ENCODE data around the gene SMIM14.

Gene SMIM14

DNA sequence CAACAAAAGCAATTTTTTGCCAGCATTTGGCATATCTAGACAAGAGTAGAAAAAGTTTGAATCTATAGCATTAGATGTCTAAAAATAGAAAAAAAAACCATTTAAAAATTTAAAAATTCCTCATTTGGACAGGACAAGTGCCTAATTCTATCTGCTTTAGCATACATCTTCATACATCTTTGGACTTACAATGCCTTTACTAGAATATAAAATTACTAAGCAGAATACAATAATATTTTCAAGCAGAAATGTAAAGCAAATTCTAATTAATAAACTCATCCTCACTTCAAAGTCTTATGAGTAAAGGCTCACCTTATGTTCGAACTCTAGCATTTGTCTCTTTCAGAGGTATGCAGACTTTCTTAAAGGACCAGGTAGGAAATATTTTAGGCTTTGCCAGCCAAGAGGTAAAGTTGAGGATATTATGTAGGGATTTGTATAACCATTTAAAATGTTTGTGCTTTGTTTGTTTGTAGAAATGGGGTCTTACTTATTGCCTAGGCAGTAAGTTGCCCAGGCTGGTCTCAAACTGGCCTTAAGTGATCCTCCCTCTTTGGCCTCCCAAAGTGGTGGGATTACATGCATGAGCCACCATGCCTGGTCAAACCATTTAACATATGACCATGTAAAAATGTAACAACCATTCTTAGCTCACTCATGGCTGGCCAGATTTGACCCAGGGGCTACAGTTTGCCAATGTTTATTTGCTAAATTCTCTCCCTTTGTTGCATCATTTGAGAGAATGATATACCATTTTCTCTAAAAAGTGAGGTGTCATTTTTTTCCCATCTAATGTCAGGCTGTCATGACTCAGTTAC is 140.5 kb downstream of the SMIM14 start:
- DNase-seq (ENCODE audit: low spot score) = no peak
- TF ChIP-seq, protein P1, sequence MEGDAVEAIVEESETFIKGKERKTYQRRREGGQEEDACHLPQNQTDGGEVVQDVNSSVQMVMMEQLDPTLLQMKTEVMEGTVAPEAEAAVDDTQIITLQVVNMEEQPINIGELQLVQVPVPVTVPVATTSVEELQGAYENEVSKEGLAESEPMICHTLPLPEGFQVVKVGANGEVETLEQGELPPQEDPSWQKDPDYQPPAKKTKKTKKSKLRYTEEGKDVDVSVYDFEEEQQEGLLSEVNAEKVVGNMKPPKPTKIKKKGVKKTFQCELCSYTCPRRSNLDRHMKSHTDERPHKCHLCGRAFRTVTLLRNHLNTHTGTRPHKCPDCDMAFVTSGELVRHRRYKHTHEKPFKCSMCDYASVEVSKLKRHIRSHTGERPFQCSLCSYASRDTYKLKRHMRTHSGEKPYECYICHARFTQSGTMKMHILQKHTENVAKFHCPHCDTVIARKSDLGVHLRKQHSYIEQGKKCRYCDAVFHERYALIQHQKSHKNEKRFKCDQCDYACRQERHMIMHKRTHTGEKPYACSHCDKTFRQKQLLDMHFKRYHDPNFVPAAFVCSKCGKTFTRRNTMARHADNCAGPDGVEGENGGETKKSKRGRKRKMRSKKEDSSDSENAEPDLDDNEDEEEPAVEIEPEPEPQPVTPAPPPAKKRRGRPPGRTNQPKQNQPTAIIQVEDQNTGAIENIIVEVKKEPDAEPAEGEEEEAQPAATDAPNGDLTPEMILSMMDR (IDR thresholded peaks at IDR 0.05; ENCODE audit: borderline replicate concordance, control extremely low read depth, extremely low read depth, insufficient read depth, missing control alignments) = no peak
- in situ Hi-C loops (cut with MboI; ENCODE audit: low sequenced_read_pairs, unreplicated experiment) = no loop called here
